HepG2 (cell line): ENCODE data around the gene SERPINE2. TPM values are rescaled to one million over a fixed set of nuclear protein-coding genes. Genes with fewer than 3 reads are reported as not detected.
A peak's percentile ranks its signal among the peaks of the same experiment; 100 is the strongest.

Source experiments
- AGO1 ChIP-seq: fragments of 200-400 bp; formaldehyde crosslinking; IDR thresholded peaks from 2 replicates; pipeline ENCODE4 v1.6.1; 2017; ENCODE audit warnings: mild to moderate bottlenecking, low read depth, low read length, moderate library complexity; ENCODE audit not compliant: poor library complexity, severe bottlenecking
- FOXJ3 ChIP-seq: sonication (generic); formaldehyde crosslinking; IDR thresholded peaks from 2 replicates; pipeline ENCODE4 v1.4.0; 2020; ENCODE audit warnings: missing genetic modification reagents, mild to moderate bottlenecking, borderline replicate concordance
- GZF1 ChIP-seq: sonication (generic); formaldehyde crosslinking; IDR thresholded peaks from 2 replicates; pipeline ENCODE4 v1.5.1; 2020; ENCODE audit warnings: mild to moderate bottlenecking, missing genetic modification reagents
- MAFF ChIP-seq: IDR thresholded peaks from 2 replicates; pipeline ENCODE4 v1.6.1; 2011; ENCODE audit warnings: low read depth, low read length, improper control_type of control experiment
- MAFG ChIP-seq: sonication (generic); formaldehyde crosslinking; IDR thresholded peaks from 2 replicates; pipeline ENCODE4 v1.5.1; 2020; ENCODE audit warnings: mild to moderate bottlenecking, missing genetic modification reagents
- NFATC3 ChIP-seq: sonication (generic); formaldehyde crosslinking; IDR thresholded peaks from 2 replicates; pipeline ENCODE4 v1.5.1; 2020; ENCODE audit warnings: mild to moderate bottlenecking, missing genetic modification reagents
- PHB2 ChIP-seq: fragments of 450-650 bp; IDR thresholded peaks from 2 replicates; pipeline ENCODE4 v1.6.1; 2018; ENCODE audit not compliant: partially characterized antibody
- SOX6 ChIP-seq, 2 experiments: fragments of 450-650 bp in 1 of 2; sonication (generic) in 1 of 2; formaldehyde crosslinking in 1 of 2; IDR thresholded peaks; 2 replicates each; pipeline versions ENCODE4 v1.4.0 to v1.6.1; 2017 to 2020; ENCODE audit warnings: antibody characterized with exemption in 1 of 2, mild to moderate bottlenecking in 1 of 2, missing genetic modification reagents in 1 of 2
- TARDBP ChIP-seq: sonication (generic); formaldehyde crosslinking; IDR thresholded peaks from 2 replicates; pipeline ENCODE4 v1.8.0; 2022; ENCODE audit warnings: mild to moderate bottlenecking, missing genetic modification reagents
- TEAD2 ChIP-seq: sonication (generic); formaldehyde crosslinking; IDR thresholded peaks from 2 replicates; pipeline ENCODE4 v1.9.0; 2021; ENCODE audit warnings: missing genetic modification reagents
- TOPORS ChIP-seq: sonication (generic); formaldehyde crosslinking; IDR thresholded peaks from 2 replicates; pipeline ENCODE4 v1.8.0; 2023; ENCODE audit warnings: mild to moderate bottlenecking, missing genetic modification reagents
- ZFP82 ChIP-seq: sonication (generic); formaldehyde crosslinking; IDR thresholded peaks from 2 replicates; pipeline ENCODE4 v1.5.1; 2020; ENCODE audit warnings: mild to moderate bottlenecking, missing genetic modification reagents, borderline replicate concordance
- ZNF557 ChIP-seq: sonication (generic); formaldehyde crosslinking; IDR thresholded peaks from 2 replicates; pipeline ENCODE4 v1.4.0; 2020; ENCODE audit warnings: missing genetic modification reagents
- ZNF567 ChIP-seq: sonication (generic); formaldehyde crosslinking; IDR thresholded peaks from 2 replicates; pipeline ENCODE4 v1.8.1; 2023; ENCODE audit warnings: mild to moderate bottlenecking, missing genetic modification reagents, borderline replicate concordance
- ZNF615 ChIP-seq: sonication (generic); formaldehyde crosslinking; IDR thresholded peaks from 2 replicates; pipeline ENCODE4 v1.5.0; 2020; ENCODE audit warnings: mild to moderate bottlenecking, missing genetic modification reagents, borderline replicate concordance
- polyA plus RNA-seq, 8 experiments: library from polyadenylated mRNA; depleted of rRNA in 3 of 8; stranded (reverse) in 7 of 8; unstranded in 1 of 8; fragments of >200 nt; fragmentation: Illumina TruSeq in 4 of 8; extraction: Trizol in 4 of 8; gene quantifications; 2 replicates each; pipeline versions ENCODE4 v1.2.1 to v1.2.3, GENCODE V29; 2011 to 2016; ENCODE audit warnings: low read depth in 4 of 8, missing spikeins in 1 of 8, mixed read lengths in 1 of 8; ENCODE audit not compliant: insufficient read depth in 1 of 8
- total RNA-seq, 5 experiments: library from RNA; depleted of rRNA; stranded (reverse); fragments of >200 nt; fragmentation: Illumina TruSeq; extraction: Trizol; gene quantifications; 2 replicates each; pipeline ENCODE4 v1.2.3, GENCODE V29; 2016; ENCODE audit warnings: low read depth in 1 of 5
- TF ChIP-seq, protein P1 (sequence below): sonication (generic); formaldehyde crosslinking; IDR thresholded peaks from 2 replicates; pipeline ENCODE4 v1.9.0; 2021; ENCODE audit warnings: missing genetic modification reagents, borderline replicate concordance
- TF ChIP-seq, protein P2 (sequence below): IDR thresholded peaks from 2 replicates; pipeline ENCODE4 v1.6.1; 2016
- TF ChIP-seq, protein P3 (sequence below): sonication (generic); formaldehyde crosslinking; IDR thresholded peaks from 2 replicates; pipeline ENCODE4 v1.8.0; 2022; ENCODE audit warnings: missing genetic modification reagents, mild to moderate bottlenecking, inconsistent platforms, borderline replicate concordance
- TF ChIP-seq, protein P4 (sequence below): sonication (generic); formaldehyde crosslinking; IDR thresholded peaks from 2 replicates; pipeline ENCODE4 v1.4.0; 2020; ENCODE audit warnings: mild to moderate bottlenecking, missing genetic modification reagents
- TF ChIP-seq, protein P5 (sequence below): sonication (generic); formaldehyde crosslinking; conservative IDR thresholded peaks from 2 replicates; pipeline ENCODE4 v1.5.0; 2020; ENCODE audit warnings: missing genetic modification reagents
- TF ChIP-seq, protein P6 (sequence below): sonication (generic); formaldehyde crosslinking; IDR thresholded peaks from 2 replicates; pipeline ENCODE4 v1.4.0; 2020; ENCODE audit warnings: missing genetic modification reagents

SERPINE2 gene
- total and polyA plus RNA-seq, 2 of the 13 experiments (the other 11 are each of a cell fraction or from before 2014, with no cell fraction given) = 7.9 to 18.1 TPM

DNA sequence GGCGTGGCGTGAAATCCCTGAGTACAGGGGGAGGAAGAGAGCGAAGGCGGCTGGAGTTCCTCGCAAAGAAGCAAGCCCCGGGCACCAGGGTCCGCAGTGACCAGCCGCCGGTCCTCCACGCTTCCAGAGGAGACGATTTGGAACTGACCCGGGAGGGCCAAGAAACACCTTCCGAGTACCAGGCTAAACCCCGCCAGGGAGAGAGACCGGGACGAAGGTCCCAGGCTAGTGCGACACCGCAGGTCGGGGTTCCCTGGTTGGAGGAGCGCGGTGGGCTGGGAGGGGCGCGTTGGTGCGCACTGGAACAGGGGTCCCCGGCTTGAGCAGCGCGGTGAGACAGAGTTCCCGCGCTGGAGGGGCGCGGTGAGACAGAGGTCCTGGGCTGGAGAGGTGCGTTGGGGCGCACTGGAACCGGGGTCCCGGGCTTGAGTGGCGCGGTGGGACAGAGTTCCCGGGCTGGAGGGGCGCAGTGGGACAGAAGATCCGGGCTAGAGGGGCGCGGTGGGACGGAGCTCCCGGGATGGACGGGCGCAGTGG lies 94.9 kb downstream of the SERPINE2 start (continued):
- TF ChIP-seq SOX6 (IDR thresholded peaks at IDR 0.05) (no peak), SOX6 (CRISPR knock-in tag; IDR thresholded peaks at IDR 0.05) (0 out of 2 replicates have a peak, but pooled peaks have one; percentile 34), TEAD2 (CRISPR knock-in tag) (no peak), ZNF557 (CRISPR knock-in tag) (no peak), ZNF615 (no peak), FOXJ3 (CRISPR knock-in tag) (no peak), PHB2 (no peak), ZNF567 (CRISPR knock-in tag) (peak; percentile 79; the same call in 1 of the 2 replicates), TARDBP (no peak), GZF1 (peak; percentile 97), MAFF (no peak), TOPORS (CRISPR knock-in tag) (no peak), NFATC3 (CRISPR knock-in tag) (no peak), MAFG (no peak), ZFP82 (CRISPR knock-in tag) (no peak), AGO1 (no peak)
- TF ChIP-seq, protein P1, sequence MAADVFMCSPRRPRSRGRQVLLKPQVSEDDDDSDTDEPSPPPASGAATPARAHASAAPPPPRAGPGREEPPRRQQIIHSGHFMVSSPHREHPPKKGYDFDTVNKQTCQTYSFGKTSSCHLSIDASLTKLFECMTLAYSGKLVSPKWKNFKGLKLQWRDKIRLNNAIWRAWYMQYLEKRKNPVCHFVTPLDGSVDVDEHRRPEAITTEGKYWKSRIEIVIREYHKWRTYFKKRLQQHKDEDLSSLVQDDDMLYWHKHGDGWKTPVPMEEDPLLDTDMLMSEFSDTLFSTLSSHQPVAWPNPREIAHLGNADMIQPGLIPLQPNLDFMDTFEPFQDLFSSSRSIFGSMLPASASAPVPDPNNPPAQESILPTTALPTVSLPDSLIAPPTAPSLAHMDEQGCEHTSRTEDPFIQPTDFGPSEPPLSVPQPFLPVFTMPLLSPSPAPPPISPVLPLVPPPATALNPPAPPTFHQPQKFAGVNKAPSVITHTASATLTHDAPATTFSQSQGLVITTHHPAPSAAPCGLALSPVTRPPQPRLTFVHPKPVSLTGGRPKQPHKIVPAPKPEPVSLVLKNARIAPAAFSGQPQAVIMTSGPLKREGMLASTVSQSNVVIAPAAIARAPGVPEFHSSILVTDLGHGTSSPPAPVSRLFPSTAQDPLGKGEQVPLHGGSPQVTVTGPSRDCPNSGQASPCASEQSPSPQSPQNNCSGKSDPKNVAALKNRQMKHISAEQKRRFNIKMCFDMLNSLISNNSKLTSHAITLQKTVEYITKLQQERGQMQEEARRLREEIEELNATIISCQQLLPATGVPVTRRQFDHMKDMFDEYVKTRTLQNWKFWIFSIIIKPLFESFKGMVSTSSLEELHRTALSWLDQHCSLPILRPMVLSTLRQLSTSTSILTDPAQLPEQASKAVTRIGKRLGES (CRISPR knock-in tag) = no peak
- TF ChIP-seq, protein P2, sequence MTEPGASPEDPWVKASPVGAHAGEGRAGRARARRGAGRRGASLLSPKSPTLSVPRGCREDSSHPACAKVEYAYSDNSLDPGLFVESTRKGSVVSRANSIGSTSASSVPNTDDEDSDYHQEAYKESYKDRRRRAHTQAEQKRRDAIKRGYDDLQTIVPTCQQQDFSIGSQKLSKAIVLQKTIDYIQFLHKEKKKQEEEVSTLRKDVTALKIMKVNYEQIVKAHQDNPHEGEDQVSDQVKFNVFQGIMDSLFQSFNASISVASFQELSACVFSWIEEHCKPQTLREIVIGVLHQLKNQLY = 0 out of 2 replicates have a peak, but pooled peaks have one; percentile 3
- TF ChIP-seq, protein P3, sequence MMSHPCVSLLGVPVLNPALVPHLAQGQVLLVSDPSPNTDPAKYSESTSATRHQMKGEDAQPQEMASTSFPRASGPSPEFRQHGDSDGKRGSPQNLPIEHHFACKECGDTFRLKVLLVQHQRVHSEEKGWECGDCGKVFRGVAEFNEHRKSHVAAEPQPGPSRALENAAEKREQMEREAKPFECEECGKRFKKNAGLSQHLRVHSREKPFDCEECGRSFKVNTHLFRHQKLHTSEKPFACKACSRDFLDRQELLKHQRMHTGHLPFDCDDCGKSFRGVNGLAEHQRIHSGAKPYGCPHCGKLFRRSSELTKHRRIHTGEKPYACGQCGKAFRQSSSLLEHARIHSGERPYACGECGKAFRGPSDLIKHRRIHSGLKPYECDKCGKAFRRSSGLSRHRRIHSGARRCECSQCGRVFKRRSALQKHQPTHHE (CRISPR knock-in tag) = no peak; the same call in 1 of the 2 replicates
- TF ChIP-seq, protein P4, sequence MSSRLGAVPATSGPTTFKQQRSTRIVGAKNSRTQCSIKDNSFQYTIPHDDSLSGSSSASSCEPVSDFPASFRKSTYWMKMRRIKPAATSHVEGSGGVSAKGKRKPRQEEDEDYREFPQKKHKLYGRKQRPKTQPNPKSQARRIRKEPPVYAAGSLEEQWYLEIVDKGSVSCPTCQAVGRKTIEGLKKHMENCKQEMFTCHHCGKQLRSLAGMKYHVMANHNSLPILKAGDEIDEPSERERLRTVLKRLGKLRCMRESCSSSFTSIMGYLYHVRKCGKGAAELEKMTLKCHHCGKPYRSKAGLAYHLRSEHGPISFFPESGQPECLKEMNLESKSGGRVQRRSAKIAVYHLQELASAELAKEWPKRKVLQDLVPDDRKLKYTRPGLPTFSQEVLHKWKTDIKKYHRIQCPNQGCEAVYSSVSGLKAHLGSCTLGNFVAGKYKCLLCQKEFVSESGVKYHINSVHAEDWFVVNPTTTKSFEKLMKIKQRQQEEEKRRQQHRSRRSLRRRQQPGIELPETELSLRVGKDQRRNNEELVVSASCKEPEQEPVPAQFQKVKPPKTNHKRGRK = no peak
- TF ChIP-seq, protein P5, sequence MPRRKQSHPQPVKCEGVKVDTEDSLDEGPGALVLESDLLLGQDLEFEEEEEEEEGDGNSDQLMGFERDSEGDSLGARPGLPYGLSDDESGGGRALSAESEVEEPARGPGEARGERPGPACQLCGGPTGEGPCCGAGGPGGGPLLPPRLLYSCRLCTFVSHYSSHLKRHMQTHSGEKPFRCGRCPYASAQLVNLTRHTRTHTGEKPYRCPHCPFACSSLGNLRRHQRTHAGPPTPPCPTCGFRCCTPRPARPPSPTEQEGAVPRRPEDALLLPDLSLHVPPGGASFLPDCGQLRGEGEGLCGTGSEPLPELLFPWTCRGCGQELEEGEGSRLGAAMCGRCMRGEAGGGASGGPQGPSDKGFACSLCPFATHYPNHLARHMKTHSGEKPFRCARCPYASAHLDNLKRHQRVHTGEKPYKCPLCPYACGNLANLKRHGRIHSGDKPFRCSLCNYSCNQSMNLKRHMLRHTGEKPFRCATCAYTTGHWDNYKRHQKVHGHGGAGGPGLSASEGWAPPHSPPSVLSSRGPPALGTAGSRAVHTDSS = no peak
- TF ChIP-seq, protein P6, sequence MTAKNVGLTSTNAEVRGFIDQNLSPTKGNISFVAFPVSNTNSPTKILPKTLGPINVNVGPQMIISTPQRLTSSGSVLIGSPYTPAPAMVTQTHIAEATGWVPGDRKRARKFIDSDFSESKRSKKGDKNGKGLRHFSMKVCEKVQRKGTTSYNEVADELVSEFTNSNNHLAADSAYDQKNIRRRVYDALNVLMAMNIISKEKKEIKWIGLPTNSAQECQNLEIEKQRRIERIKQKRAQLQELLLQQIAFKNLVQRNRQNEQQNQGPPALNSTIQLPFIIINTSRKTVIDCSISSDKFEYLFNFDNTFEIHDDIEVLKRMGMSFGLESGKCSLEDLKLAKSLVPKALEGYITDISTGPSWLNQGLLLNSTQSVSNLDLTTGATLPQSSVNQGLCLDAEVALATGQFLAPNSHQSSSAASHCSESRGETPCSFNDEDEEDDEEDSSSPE = no peak; the same call in 1 of the 2 replicates
